Peyer's patch (tissue), 4 donors: ENCODE measurements around the gene LRRC72.

Experiments
- POLR2A ChIP-seq, 2 donors: fragments of 450-650 bp; IDR thresholded peaks; one replicate each; pipeline ENCODE4 v1.5.1; 2017; ENCODE audit warnings: antibody characterized with exemption in 2 of 2, mild to moderate bottlenecking in 2 of 2, moderate library complexity in 2 of 2
- TF ChIP-seq, protein P1 (sequence below), 6 experiments: fragments of 450-650 bp in 4 of 6; fragments of 200-600 bp in 2 of 6; sonication (generic) in 1 of 6; IDR thresholded peaks; one replicate each; pipeline ENCODE4 v1.5.1; 2017 to 2019; ENCODE audit warnings: antibody characterized with exemption in 6 of 6, mild to moderate bottlenecking in 3 of 6, moderate library complexity in 1 of 6

DNA sequence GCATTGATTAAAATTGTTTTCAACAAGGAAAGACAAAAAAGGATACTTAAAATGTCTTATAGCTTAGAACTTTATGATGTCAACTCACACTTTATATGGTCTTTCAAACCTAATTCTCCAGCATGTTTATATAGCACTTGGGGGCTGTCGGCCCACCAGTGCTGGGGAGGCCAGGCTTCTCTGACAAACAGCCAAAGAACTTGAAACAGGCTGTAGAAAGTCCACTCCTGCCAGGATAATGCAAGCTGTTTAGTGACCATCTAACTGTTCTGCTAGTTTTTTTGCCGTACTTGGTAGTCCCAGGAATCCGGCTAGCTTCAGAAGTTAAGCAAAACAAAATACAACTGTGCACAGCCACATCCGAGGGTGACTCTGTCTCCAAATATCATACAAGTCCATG is 47.5 kb upstream of the LRRC72 start:
- TF ChIP-seq, protein P1, sequence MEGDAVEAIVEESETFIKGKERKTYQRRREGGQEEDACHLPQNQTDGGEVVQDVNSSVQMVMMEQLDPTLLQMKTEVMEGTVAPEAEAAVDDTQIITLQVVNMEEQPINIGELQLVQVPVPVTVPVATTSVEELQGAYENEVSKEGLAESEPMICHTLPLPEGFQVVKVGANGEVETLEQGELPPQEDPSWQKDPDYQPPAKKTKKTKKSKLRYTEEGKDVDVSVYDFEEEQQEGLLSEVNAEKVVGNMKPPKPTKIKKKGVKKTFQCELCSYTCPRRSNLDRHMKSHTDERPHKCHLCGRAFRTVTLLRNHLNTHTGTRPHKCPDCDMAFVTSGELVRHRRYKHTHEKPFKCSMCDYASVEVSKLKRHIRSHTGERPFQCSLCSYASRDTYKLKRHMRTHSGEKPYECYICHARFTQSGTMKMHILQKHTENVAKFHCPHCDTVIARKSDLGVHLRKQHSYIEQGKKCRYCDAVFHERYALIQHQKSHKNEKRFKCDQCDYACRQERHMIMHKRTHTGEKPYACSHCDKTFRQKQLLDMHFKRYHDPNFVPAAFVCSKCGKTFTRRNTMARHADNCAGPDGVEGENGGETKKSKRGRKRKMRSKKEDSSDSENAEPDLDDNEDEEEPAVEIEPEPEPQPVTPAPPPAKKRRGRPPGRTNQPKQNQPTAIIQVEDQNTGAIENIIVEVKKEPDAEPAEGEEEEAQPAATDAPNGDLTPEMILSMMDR (IDR thresholded peaks at IDR 0.05): no peak
- TF ChIP-seq POLR2A (IDR thresholded peaks at IDR 0.05): no peak
